B cell (primary cell): ENCODE data around the gene FOXN3.

Experiments
- CTCF ChIP-seq: fragments of 200-600 bp; IDR thresholded peaks from one replicate; pipeline ENCODE4 v1.8.0; 2022; ENCODE audit warnings: antibody characterized with exemption, mild to moderate bottlenecking
- EZH2 ChIP-seq: IDR thresholded peaks from 2 replicates; pipeline ENCODE4 v1.6.1; 2012; ENCODE audit warnings: borderline replicate concordance, low read depth, mild to moderate bottlenecking, moderate library complexity, low read length; ENCODE audit not compliant: insufficient read depth, poor library complexity, severe bottlenecking

DNA sequence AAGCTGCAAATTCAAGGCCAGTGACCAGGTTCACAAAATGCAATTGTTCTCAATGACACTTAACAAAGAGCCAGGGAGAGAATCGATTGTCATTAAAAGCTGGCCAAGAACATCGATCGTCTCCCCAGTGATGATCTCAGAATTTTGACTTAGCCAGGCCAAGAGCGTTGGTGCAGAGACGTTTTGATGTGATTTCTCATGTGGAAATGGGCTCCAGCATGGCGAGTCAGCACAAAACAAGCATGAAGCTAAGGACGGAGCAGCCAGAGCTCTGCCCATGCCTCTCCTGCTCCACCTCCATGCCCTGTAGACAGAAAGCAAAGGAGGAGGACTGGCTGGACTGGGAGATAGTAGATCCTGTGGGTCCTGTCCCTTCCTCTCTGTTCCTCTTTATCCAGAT, 270.8 kb downstream of the FOXN3 start:
- TF ChIP-seq CTCF (no peak), EZH2 (no peak)
